GM12891 (cell line): ENCODE data around the gene HDAC4.
"Not testable (repeated sequence)": the region's sequence is repeated elsewhere in the genome, so short reads cannot be mapped to it uniquely, and the experiment has no call there.

Experiments
- DNase-seq: peaks from one replicate; pipeline ENCODE4 v3.0.0; 2011; ENCODE audit warnings: low spot score; ENCODE audit not compliant: insufficient read length
- FAIRE-seq: peaks from 2 replicates; lab custom pipeline; 2011; peaks lifted over from hg19 to GRCh38; lab: Jason Lieb, UNC
- PAX5 ChIP-seq: IDR thresholded peaks from 2 replicates; pipeline ENCODE4 v1.6.1; 2011; ENCODE audit warnings: low read length, moderate library complexity, mild to moderate bottlenecking; ENCODE audit not compliant: insufficient read depth, severe bottlenecking
- POLR2A ChIP-seq: IDR thresholded peaks from 2 replicates; pipeline ENCODE4 v1.6.1; 2011; ENCODE audit warnings: low read depth, low read length, control low read depth
- POLR2AphosphoS5 ChIP-seq: IDR thresholded peaks from 2 replicates; pipeline ENCODE4 v1.6.1; 2011; ENCODE audit warnings: low read depth, low read length, control low read depth
- POU2F2 ChIP-seq: IDR thresholded peaks from 2 replicates; pipeline ENCODE4 v1.6.1; 2011; ENCODE audit warnings: low read depth, mild to moderate bottlenecking, control low read depth, low read length, moderate library complexity
- SPI1 ChIP-seq: IDR thresholded peaks from 2 replicates; pipeline ENCODE4 v1.6.1; 2011; ENCODE audit warnings: low read depth, low read length, control low read depth
- TAF1 ChIP-seq: IDR thresholded peaks from 2 replicates; pipeline ENCODE4 v1.6.1; 2011; ENCODE audit warnings: low read depth, low read length, control low read depth

The HDAC4 gene

GRCh38 chr2:239181074-239181902, 219.5 kb downstream of the HDAC4 start:
- DNase-seq (no peak), FAIRE-seq (no peak)
- no peak for TF ChIP-seq TAF1
- no peak for TF ChIP-seq POLR2AphosphoS5
- no peak for TF ChIP-seq PAX5
- TF ChIP-seq POLR2A = no peak
- no peak for TF ChIP-seq POU2F2
- no peak for TF ChIP-seq SPI1

GRCh38 chr2:239180526-239181073, 220.2 kb downstream of the HDAC4 start:
- TF ChIP-seq PAX5 = no peak
- TF ChIP-seq POU2F2 = no peak
- no peak for TF ChIP-seq SPI1
- no peak for TF ChIP-seq POLR2A
- TF ChIP-seq POLR2AphosphoS5 = no peak
- TF ChIP-seq TAF1 = no peak
- FAIRE-seq (no peak), DNase-seq (no peak)

- FAIRE-seq (no peak), DNase-seq (no peak)
- TF ChIP-seq POU2F2 (no peak), PAX5 (no peak), POLR2AphosphoS5 (no peak), TAF1 (no peak), POLR2A (no peak), SPI1 (no peak)
Measured at GRCh38 chr2:239179851-239180371, 220.9 kb downstream of the HDAC4 start.

- TF ChIP-seq SPI1 = no peak
- TF ChIP-seq POU2F2 = no peak
- TF ChIP-seq PAX5 = no peak
- no peak for TF ChIP-seq TAF1
- TF ChIP-seq POLR2A = no peak
- TF ChIP-seq POLR2AphosphoS5 = no peak
- FAIRE-seq (no peak), DNase-seq (no peak)
Measured at GRCh38 chr2:239178954-239179353, 221.9 kb downstream of the HDAC4 start.

GRCh38 chr2:239178484-239178883, 222.3 kb downstream of the HDAC4 start:
- DNase-seq (no peak), FAIRE-seq (no peak)
- TF ChIP-seq POLR2AphosphoS5 (no peak), POU2F2 (no peak), SPI1 (no peak), POLR2A (no peak), PAX5 (no peak), TAF1 (no peak)

GRCh38 chr2:239177908-239178307, 222.9 kb downstream of the HDAC4 start:
- FAIRE-seq (no peak), DNase-seq (no peak)

GRCh38 chr2:239177325-239177724, 223.5 kb downstream of the HDAC4 start:
- no peak for FAIRE-seq
- no peak for DNase-seq
- TF ChIP-seq POU2F2 (no peak), POLR2A (no peak), POLR2AphosphoS5 (no peak), SPI1 (no peak), PAX5 (no peak), TAF1 (no peak)

More at GRCh38 chr2:239177908-239178307, 222.9 kb downstream of the HDAC4 start:
- TF ChIP-seq POLR2A = no peak
- TF ChIP-seq TAF1 = no peak
- no peak for TF ChIP-seq POLR2AphosphoS5
- TF ChIP-seq PAX5 = no peak
- TF ChIP-seq SPI1 = no peak

- FAIRE-seq, DNase-seq: not testable (repeated sequence)
Measured at GRCh38 chr2:239176138-239176803, 224.5 kb downstream of the HDAC4 start.

- FAIRE-seq = no peak
- no peak for DNase-seq
- TF ChIP-seq POU2F2 (no peak), POLR2A (no peak), TAF1 (no peak), SPI1 (no peak), PAX5 (no peak), POLR2AphosphoS5 (no peak)
Measured at GRCh38 chr2:239175181-239175580, 225.6 kb downstream of the HDAC4 start.

- DNase-seq (no peak), FAIRE-seq (no peak)
- TF ChIP-seq POLR2A = no peak
- no peak for TF ChIP-seq PAX5
- no peak for TF ChIP-seq POU2F2
- no peak for TF ChIP-seq SPI1
- TF ChIP-seq POLR2AphosphoS5 = no peak
- TF ChIP-seq TAF1 = no peak
Measured at GRCh38 chr2:239173301-239173700, 227.5 kb downstream of the HDAC4 start.
